ENCODE data around the gene PSMC3.

PSMC3 gene

DNA sequence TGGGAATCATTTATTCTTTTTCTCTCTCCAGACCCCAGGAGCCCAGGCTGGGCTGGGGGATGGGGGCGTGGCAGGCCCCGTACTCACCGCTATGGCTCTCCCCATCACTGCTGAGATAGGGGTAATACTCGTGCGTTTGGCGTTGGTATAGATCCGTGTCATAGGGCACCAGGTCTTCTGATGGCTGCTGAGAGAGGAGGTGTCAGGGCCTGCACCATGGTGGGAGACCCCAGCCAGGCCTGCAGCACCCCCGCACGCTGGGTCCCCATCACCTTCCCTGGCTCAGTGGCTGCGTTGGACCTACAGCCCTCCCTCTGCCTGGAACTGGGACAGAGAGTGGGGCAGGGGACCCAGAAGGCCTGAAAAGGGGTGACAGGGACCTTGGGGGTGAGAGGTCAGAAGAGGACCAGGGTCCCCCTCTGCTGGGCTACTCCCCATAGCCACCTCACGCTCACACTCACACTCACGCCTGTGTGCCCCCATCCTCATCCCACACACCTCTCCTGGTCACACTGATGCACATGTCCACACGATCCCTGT lies 50.6 kb downstream of the PSMC3 start:
- DNase-seq (ENCODE audit: low spot score): no peak

DNA sequence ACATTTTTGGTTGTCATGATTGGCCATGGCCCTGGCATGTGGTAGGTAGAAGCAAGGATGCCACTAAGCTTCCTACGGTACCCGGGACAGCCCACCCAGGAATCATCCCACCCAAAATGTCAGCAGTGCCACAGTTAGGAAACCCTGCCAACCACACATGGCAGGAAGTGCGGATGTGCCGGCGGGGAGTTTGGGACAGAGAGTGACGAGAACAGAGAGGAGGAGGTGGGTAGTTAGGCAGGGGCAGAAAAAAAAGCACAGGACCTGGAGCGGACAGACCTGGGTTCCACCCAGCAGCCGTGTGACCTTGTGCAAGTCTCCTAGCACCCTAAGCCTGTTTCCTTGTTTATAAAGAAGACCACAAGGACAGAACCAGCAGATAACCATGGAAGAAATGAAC lies 51.2 kb downstream of the PSMC3 start:
- no peak for DNase-seq (ENCODE audit: low spot score)

GRCh38 chr11:47374720-47375019 lies 51.6 kb downstream of the PSMC3 start:
- DNase-seq (ENCODE audit: low spot score): no peak

DNA sequence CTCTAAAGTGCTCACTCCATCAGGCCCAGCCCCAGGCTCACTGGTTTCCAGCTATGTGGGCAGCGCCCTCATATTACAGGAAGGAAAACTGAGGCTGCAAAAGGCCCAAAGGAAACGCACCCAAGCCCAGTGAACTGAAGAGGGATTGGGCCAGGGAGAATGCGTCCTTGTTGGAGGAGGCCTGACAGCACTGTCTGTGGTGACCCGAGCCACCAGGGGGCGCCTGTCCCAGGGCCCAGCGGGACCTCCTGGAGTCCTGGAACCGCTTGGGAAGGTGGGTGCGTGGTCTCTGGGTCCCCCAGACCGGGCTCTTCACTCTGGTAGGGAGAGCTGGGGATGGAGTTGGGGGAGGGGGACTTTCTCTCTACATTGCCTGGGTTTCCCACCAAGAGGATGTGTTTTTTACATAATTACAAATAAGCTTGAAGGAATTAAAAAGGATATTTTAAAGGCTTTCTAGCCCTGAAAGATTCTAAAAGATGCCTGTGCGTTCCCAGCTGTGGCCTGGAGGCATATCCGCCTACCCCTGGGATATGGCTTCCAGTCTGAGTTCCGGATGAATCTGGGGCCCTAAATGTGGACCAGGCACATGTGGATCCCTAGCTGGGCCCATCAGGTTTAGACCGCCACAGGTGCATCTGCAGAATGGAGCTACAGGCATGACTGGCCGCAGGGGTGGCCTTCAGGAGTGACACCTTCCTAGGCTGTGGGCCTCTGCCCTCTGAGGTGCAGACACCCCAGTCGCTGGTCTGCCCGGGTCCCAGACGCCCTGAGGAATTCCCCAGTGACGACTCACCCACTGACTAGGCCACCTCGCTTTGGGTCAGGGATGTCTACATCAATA lies 52.1 kb downstream of the PSMC3 start:
- DNase-seq (ENCODE audit: low spot score): peak; percentile 79

DNA sequence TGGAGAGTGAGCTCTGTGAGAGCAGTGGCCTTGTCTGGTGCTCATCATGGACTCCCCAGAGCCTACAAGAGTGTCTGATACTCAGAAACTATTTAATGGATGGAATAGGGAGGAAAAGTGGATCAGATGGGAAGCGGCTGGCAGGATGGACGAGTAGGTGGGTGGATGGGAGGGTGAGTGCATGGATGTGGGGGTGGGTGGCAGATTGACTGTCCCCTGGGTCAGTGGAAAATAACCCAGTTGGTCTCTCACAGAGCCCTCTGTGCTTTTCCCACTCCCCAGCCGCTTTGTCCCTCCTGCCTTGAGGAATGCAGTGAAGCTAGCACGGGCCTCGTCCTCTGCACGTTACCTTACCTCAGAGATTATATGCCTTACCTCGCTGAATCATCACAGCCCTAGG lies 53.8 kb downstream of the PSMC3 start:
- DNase-seq (ENCODE audit: low spot score): no peak

DNA sequence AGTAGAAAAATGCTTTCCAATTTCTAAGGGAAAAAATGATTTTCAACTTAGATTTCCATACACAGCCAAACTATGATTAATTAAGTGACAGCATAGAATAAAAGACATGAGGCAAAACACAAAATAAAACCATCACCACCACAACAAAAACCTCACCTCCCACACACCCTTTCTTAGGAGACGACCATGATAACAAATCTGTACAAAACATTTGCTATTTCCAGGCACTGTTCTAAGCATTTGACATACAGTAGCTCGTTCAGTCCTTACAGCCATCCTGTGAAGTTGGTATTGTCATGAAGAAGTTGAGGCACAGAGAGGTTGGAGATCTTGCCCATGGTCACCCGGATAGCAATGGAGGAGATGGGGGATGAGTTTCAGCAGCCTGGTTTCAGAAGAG lies 56.6 kb downstream of the PSMC3 start:
- DNase-seq (ENCODE audit: low spot score): no peak
